Stimulated activated CD4-positive, alpha-beta T cell treated with anti-CD3 and anti-CD28 coated beads, Interleukin-2, amount 100 ng/mL, for 48 hours (primary cell): ENCODE results near the gene LRRC4.

Experiments used
- DNase-seq, 2 donors: peaks; one replicate each; pipeline ENCODE4 v3.0.0-alpha.2; 2020

Gene LRRC4

GRCh38 chr7:128030654-128031611 lies at the start of gene LRRC4:
LRRC4 (minus strand) TSS chr7:128031437; CDS start chr7:128030640, 797 bp downstream.
- DNase-seq, result peak in 1 of 2 donors; percentile 11

GRCh38 chr7:128080169-128080568 lies 48.9 kb upstream of the LRRC4 start:
- no peak for DNase-seq

- DNase-seq, result no peak
These were observed 47.1 kb upstream of the LRRC4 start for GRCh38 chr7:128078309-128078708.

- DNase-seq, result no peak
These were observed 45.6 kb upstream of the LRRC4 start for GRCh38 chr7:128076796-128077271.

- no peak for DNase-seq
These were observed 45.1 kb upstream of the LRRC4 start for GRCh38 chr7:128076196-128076795.

- no peak for DNase-seq
These were observed 44.2 kb upstream of the LRRC4 start for GRCh38 chr7:128075242-128076095.

- no peak for DNase-seq
These were observed 43.5 kb upstream of the LRRC4 start for GRCh38 chr7:128074736-128075135.

GRCh38 chr7:128074336-128074735 lies 43.1 kb upstream of the LRRC4 start:
- no peak for DNase-seq

- no peak for DNase-seq
These were observed 42.6 kb upstream of the LRRC4 start for GRCh38 chr7:128073671-128074310.

GRCh38 chr7:128071801-128072200 lies 40.6 kb upstream of the LRRC4 start:
- no peak for DNase-seq

GRCh38 chr7:128071376-128071775 lies 40.1 kb upstream of the LRRC4 start:
- DNase-seq, result no peak

GRCh38 chr7:128069373-128070364 lies 38.4 kb upstream of the LRRC4 start:
- no peak for DNase-seq

GRCh38 chr7:128068785-128069184 lies 37.5 kb upstream of the LRRC4 start:
- no peak for DNase-seq

GRCh38 chr7:128067983-128068382 lies 36.7 kb upstream of the LRRC4 start:
- no peak for DNase-seq

- DNase-seq, result no peak
These were observed 35.6 kb upstream of the LRRC4 start for GRCh38 chr7:128066858-128067257.

GRCh38 chr7:128066395-128066794 lies 35.2 kb upstream of the LRRC4 start:
- DNase-seq, result no peak

- no peak for DNase-seq
These were observed 34.6 kb upstream of the LRRC4 start for GRCh38 chr7:128065872-128066271.

GRCh38 chr7:128063088-128063487 lies 31.9 kb upstream of the LRRC4 start:
- DNase-seq, result no peak

GRCh38 chr7:128060018-128060417 lies 28.8 kb upstream of the LRRC4 start:
- no peak for DNase-seq

- DNase-seq, result no peak
These were observed 28.1 kb upstream of the LRRC4 start for GRCh38 chr7:128059143-128059988.
